Measurements from ENCODE around the gene TADA2A.

DNA sequence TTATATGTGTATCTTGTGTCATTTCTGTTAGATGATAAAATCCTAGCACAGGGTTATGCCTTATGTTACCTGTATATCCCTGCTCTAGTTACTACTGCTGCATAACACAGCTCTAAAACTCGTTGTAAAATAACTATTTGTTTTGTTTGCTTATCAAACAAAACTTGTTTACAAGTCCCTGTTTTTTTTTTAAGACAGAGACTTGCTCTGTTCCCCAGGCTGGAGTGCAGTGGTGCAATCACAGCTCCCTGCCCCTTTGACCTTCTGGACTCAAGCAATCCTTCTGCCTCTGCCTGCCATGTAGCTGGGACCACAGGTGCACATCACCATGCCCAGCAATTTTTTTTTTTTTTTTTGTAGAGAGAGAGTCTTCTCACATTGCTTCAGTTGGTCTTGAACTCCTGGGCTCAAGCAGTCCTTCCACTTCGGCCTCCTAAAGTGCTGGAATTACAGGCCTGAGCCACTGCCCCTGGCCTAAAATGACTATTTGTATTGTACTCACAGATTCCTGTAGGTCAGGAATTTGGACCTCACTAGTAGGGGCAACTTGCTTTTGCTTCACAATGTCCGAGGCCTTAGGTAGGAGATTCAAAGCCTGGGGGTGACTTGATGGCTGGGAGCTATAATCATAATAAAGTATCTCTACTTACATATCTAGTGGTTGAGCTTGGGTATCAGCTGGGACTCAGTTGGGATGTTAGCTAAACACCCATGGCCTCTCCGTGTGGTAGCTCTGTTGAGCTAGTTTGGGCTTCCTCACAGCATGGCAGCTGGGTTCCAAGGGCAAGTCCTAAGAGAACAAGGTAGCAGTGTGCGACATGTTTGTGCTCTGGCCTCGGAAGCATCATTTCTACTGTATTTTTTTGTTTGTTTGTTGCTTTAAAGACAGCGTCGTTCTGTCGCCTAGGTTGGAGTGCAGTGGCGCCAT is 95.6 kb downstream of the TADA2A start:
- TF ChIP-seq ZNF274 (IDR thresholded peaks at IDR 0.05; ENCODE audit: borderline replicate concordance, extremely low read depth, low read length) (no peak), POLR2A (IDR thresholded peaks at IDR 0.05; ENCODE audit: control extremely low read depth in 1 of 2, low read depth in 2 of 2, low read length in 2 of 2) (no peak), TCF12 (IDR thresholded peaks at IDR 0.05; ENCODE audit: low read depth, low read length) (no peak), GABPA (IDR thresholded peaks at IDR 0.05; ENCODE audit: borderline replicate concordance, insufficient read depth, low read length) (no peak), CTBP2 (IDR thresholded peaks at IDR 0.05; ENCODE audit: borderline replicate concordance, insufficient read depth, insufficient read length, low read length) (no peak), CTCF (IDR thresholded peaks at IDR 0.05; ENCODE audit: control extremely low read depth in 1 of 3, insufficient read depth in 1 of 3, low read depth in 1 of 3, low read length in 3 of 3) (no peak), JUND (IDR thresholded peaks at IDR 0.05; ENCODE audit: low read length) (no peak), TEAD4 (IDR thresholded peaks at IDR 0.05; ENCODE audit: low read depth, low read length) (no peak), CBX5 (IDR thresholded peaks at IDR 0.05; ENCODE audit: low read depth, low read length) (no peak), FOSL1 (IDR thresholded peaks at IDR 0.05; ENCODE audit: insufficient read depth, low read depth, low read length) (no peak), EZH2 (IDR thresholded peaks at IDR 0.05; ENCODE audit: low read depth, low read length, severe bottlenecking) (no peak), RXRA (IDR thresholded peaks at IDR 0.05; ENCODE audit: insufficient read depth, low read depth, low read length) (no peak)
